HG03460 (cell line): ENCODE data around the gene HSPA1A.
"Not testable (repeated sequence)": the region's sequence is repeated elsewhere in the genome, so short reads cannot be mapped to it uniquely, and the experiment has no call there.

Experiments
- ATAC-seq: cut with Tn5 transposase; IDR thresholded peaks from one replicate; pipeline ENCODE4 v1.9.1; 2021; ENCODE audit not compliant: unreplicated experiment

The HSPA1A gene

DNA sequence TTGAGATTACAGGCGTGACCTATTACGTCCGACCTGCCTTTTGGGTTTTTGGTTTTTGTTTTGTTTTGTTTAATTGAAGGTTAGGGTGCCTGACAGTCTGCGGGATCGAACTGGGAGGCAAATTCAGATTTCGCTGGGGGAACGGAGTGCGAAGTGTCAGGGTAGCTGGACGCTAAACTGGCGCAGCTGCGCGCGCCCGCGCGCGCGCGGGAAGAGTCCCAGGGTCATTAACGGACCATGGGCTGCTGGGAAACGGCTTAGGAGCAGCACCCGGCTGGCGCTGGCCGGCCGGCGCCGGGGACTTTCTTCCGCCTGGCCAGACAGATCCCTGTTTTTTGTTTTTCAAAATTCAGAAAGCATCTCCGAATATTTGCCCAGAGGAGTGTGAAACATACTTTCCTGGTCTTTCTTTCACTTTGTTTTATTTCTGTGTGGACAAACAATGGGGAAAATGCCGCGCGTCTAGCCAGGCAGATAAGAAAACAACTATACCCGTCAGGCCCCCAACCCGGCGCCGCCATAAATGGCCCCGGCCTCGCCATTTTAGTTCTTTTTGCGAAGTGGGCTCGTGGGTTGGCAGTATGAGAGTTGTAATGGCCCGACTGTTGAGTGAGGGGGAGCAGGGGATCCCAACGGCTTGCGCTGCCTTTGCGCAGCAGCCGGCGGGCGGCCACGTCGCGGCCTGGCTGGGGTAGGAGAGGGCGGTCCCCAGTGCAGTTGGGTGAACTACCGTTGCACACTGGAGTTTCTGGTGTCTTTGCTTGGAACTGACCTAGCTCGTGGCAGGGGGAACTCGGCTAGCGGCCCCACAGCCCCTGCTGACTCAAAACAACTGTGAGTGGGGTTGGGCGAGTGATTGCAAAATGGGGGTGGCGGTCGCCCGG lies 19.3 kb downstream of the HSPA1A start:
- no peak for ATAC-seq

GRCh38 chr6:31836047-31836473 lies 20.7 kb downstream of the HSPA1A start:
- ATAC-seq = no peak

- no peak for ATAC-seq
These were observed 21.4 kb downstream of the HSPA1A start for GRCh38 chr6:31836474-31837368.

GRCh38 chr6:31837369-31838113 lies 22.2 kb downstream of the HSPA1A start:
- no peak for ATAC-seq

- ATAC-seq = not testable (repeated sequence)
These were observed 22.8 kb downstream of the HSPA1A start for GRCh38 chr6:31838114-31838553.

DNA sequence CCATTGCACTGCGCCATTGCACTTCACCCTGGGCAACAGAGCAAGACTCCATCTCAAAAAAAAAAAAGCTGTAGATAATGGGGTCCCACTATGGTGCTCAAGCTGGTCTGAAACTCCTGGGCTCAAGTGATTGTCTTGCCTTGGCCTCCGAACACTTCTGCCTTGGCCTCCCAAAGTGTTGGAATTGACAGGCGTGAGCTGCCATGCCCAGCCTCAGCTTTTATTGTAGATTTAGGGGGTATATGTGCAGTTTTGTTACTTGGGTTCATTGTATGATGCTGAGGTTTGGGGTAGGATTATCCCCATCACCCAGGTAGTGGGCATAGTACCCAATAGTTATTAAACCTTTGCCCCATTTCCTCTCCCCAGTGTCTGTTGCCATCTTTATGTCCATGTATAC lies 23.6 kb downstream of the HSPA1A start:
- no peak for ATAC-seq

GRCh38 chr6:31839779-31840126 lies 24.4 kb downstream of the HSPA1A start:
- ATAC-seq = not testable (repeated sequence)

GRCh38 chr6:31842053-31842452 lies 26.7 kb downstream of the HSPA1A start:
- no peak for ATAC-seq

- ATAC-seq = no peak
These were observed 29.2 kb downstream of the HSPA1A start for GRCh38 chr6:31844507-31844906.

DNA sequence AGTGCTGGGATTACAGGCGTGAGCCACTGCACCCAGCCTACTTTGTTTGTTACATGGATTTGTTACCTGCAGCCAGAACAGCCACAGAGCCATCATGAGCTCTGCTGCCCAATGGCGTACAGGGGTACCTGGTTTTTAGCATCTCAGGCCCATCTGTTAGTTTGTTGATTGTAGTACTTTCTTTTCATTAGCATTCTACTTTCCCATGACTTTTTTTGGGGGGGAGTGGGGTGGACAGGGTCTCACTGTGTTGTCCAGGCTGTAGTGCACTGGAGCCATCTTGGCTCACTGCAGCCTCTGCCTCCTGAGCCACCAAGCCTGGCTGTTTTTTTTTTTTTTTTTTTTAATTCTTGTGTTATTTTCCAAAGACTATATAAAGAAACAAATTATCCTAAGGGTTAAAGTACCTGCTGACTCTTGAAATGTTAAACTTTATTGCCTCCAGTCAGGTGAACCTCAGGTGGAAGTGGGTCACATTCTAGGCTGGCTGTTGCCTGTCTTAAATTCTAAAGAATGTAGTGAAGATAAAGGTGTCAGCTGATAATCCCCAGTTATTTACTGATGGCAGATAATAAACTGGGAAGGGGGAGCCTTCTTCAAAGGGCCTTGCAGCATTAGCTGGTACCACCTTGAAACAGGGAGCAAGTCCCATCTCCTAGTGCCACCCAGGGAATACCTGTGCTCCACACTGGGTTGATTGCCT lies 32.1 kb downstream of the HSPA1A start:
- no peak for ATAC-seq

GRCh38 chr6:31850765-31851484 lies 35.6 kb downstream of the HSPA1A start:
- ATAC-seq = no peak

DNA sequence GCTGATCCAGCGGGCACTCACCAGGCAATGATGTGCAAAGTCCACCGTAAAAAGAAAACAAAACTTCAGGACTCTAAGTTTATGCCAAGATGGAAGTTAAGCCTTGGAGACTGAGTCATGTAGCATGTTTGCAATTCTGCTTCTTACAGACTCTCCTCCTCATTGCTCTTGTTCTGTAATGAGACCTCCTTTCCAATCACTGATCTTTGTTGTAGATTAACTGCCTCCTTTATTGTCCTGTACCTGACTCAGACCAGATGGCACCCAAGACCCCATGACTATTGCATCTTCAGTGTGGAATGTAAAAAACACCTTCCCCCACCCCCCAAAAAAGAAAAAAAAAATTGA lies 36.1 kb downstream of the HSPA1A start:
- no peak for ATAC-seq

GRCh38 chr6:31851980-31852718 lies 36.8 kb downstream of the HSPA1A start:
- not testable (repeated sequence) for ATAC-seq

DNA sequence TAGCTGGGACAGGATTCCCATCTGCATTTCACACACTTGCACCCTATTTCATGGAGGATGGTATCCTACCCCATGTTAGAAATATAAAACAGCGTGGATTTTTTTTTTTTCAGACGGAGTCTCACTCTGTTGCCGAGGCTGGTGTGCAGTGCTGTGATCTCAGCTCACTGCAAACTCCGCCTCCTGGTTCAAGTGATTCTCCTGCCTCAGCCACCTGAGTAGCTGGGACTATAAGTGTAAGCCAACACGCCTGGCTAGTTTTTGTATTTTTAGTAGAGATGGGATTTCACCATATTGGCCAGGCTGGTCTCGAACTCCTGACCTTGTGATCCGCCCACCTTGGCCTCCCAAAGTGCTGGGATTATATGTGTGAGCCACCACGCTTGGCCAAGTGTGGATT lies 42.4 kb downstream of the HSPA1A start:
- ATAC-seq = not testable (repeated sequence)

- ATAC-seq = no peak
These were observed 43.4 kb downstream of the HSPA1A start for GRCh38 chr6:31858707-31859106.

- ATAC-seq = no peak
These were observed 44.6 kb downstream of the HSPA1A start for GRCh38 chr6:31859923-31860322.

DNA sequence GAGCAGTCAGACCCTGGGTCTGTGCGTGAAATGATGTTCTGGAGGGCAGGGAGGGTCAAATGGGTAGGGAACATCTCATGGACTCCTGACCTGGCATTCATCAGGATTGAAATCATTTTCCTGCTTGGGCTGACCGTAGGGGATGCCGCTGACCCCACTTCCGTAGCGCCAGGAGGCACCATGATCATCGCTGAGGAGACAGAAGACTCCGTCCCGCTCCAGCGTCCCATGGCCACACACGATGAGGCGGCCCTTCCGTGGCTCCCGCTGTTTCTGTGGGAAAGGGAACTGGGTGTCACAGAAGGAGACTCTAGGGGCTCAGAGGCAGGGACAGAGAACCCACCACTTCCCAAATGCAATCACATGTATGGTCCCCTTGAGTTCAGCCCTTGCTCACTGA lies 45.0 kb downstream of the HSPA1A start:
- ATAC-seq = no peak

DNA sequence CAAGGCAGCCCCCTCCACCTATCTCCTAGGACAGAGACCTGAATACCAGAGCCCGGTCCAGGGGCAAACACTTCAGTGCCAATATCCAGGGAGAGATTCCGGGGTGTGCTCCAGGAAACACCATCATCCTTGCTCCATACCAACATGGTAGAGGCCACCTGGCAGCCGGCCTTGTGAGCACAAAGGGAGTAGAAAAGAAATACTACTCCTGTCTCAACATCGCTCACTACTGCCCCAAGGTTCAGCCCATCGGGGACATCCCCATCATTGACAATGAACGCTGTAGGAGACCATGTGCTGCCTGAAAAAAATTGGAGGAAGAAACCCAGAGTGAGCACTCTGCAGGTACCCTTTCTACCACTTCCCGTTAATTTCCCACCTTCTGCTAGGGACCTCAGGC lies 45.8 kb downstream of the HSPA1A start:
- no peak for ATAC-seq

DNA sequence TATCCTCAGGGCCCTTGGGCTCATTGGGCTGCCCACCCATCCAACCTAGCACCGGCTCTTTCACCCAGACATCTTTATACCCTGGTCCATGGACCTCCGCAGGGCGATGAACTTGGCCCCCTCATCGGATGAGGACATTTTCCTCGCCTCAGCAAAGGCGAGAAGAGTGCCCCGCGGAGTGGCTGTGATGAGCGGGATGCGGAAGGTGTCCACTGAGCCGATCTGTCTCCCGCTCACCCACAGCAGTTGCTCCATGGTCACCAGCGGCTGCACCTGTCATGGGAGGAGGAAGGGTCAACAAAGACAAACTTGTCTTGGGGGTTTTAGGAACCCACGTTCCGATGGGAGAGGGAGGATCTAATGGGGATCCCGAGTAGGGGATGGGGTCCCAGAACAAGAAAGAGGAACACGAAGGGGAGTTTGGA lies 46.6 kb downstream of the HSPA1A start:
- ATAC-seq = no peak
